NOMO-1 (cell line): ENCODE data around the gene COL4A3.
"Not testable (repeated sequence)": the region's sequence is repeated elsewhere in the genome, so short reads cannot be mapped to it uniquely, and the experiment has no call there.

ENCODE experiments used
- DNase-seq, 2 experiments: peaks; one replicate each; lab custom pipeline; 2025; ENCODE audit not compliant: unreplicated experiment in 2 of 2; lab: John Stamatoyannopoulos, UW

COL4A3 gene

GRCh38 chr2:227205701-227206100, 41.3 kb downstream of the COL4A3 start:
- DNase-seq = no peak

GRCh38 chr2:227206406-227206805, 42.0 kb downstream of the COL4A3 start:
- DNase-seq = no peak

GRCh38 chr2:227207573-227207972, 43.1 kb downstream of the COL4A3 start:
- DNase-seq = no peak

GRCh38 chr2:227214622-227215041, 50.2 kb downstream of the COL4A3 start:
- DNase-seq = no peak

GRCh38 chr2:227219312-227220105, 55.1 kb downstream of the COL4A3 start:
- DNase-seq = no peak

- no peak for DNase-seq
These were observed 56.7 kb downstream of the COL4A3 start for GRCh38 chr2:227221120-227221519.

GRCh38 chr2:227222292-227222691, 57.9 kb downstream of the COL4A3 start:
- no peak for DNase-seq

- DNase-seq = not testable (repeated sequence)
These were observed 61.2 kb downstream of the COL4A3 start for GRCh38 chr2:227225641-227226040.

- DNase-seq = no peak
These were observed 63.7 kb downstream of the COL4A3 start for GRCh38 chr2:227228061-227228667.

- DNase-seq = no peak
These were observed 65.7 kb downstream of the COL4A3 start for GRCh38 chr2:227230151-227230550.

GRCh38 chr2:227234429-227234828, 70.0 kb downstream of the COL4A3 start:
- DNase-seq = no peak

- DNase-seq = no peak
These were observed 73.4 kb downstream of the COL4A3 start for GRCh38 chr2:227237786-227238185.

- peak in 1 of 2 experiments; percentile 23 for DNase-seq
These were observed 74.1 kb downstream of the COL4A3 start for GRCh38 chr2:227238238-227239237.

- DNase-seq = no peak
These were observed 76.6 kb downstream of the COL4A3 start for GRCh38 chr2:227241005-227241404.

- DNase-seq = no peak
These were observed 84.5 kb downstream of the COL4A3 start for GRCh38 chr2:227248876-227249275.

- DNase-seq = no peak
These were observed 88.4 kb downstream of the COL4A3 start for GRCh38 chr2:227252831-227253230.

- no peak for DNase-seq
These were observed 92.2 kb downstream of the COL4A3 start for GRCh38 chr2:227256605-227257004.

GRCh38 chr2:227257820-227258219, 93.4 kb downstream of the COL4A3 start:
- no peak for DNase-seq

- DNase-seq = no peak
These were observed 95.6 kb downstream of the COL4A3 start for GRCh38 chr2:227260041-227260440.

GRCh38 chr2:227267410-227268115, 103.1 kb downstream of the COL4A3 start:
- DNase-seq = no peak
